Umbilical cord (tissue), 2 donors: Measurements from ENCODE around the gene GGT7. TPM values are rescaled to one million over a fixed set of nuclear protein-coding genes. Genes with fewer than 3 reads are reported as not detected.
A peak's percentile ranks its signal among the peaks of the same experiment; 100 is the strongest.
"Not testable (repeated sequence)": the region's sequence is repeated elsewhere in the genome, so short reads cannot be mapped to it uniquely, and the experiment has no call there.

Experiments
- DNase-seq: peaks from one replicate; pipeline ENCODE4 v3.0.0-alpha.2; 2015; ENCODE audit warnings: low spot score
- total RNA-seq: library from RNA; depleted of rRNA; stranded (reverse); fragments of >200 nt; gene quantifications from one replicate; pipeline ENCODE4 v1.2.3, GENCODE V29; 2014; ENCODE audit warnings: low replicate concordance; ENCODE audit not compliant: insufficient read depth

GGT7 gene, protein sequence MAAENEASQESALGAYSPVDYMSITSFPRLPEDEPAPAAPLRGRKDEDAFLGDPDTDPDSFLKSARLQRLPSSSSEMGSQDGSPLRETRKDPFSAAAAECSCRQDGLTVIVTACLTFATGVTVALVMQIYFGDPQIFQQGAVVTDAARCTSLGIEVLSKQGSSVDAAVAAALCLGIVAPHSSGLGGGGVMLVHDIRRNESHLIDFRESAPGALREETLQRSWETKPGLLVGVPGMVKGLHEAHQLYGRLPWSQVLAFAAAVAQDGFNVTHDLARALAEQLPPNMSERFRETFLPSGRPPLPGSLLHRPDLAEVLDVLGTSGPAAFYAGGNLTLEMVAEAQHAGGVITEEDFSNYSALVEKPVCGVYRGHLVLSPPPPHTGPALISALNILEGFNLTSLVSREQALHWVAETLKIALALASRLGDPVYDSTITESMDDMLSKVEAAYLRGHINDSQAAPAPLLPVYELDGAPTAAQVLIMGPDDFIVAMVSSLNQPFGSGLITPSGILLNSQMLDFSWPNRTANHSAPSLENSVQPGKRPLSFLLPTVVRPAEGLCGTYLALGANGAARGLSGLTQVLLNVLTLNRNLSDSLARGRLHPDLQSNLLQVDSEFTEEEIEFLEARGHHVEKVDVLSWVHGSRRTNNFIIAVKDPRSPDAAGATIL
- 10.4 TPM for total RNA-seq

DNA sequence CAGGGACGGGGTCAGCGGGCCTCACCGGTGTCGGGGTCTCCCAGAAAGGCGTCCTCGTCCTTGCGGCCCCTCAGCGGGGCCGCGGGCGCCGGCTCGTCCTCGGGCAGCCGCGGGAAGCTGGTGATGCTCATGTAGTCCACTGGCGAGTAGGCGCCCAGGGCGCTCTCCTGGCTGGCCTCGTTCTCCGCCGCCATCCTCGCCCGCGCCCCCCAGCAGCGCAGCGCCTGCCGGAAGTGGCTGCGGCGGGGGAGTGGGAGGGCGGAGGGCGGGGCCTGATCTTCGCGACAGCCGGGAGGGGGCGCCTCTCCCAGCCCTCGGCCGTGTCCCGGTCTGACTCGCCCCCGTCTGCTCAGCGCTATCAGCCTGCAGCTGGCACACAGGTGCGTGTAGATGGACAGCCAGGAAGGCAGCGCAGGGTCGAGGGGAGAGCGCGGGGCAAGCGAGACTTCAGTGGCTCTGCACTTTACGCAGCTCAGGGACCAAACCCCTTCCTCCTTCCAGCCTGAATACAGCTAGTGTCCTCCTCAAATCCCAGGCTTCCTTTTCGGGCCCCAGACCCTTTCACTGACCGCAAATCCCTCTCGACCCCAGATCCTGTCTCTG lies at the start of gene GGT7:
Gene GGT7 (minus strand): TSS at position 235 of the 603 bp plus-strand sequence. CDS start 41 bp downstream, at position 194.
- peak; percentile 69 for DNase-seq

DNA sequence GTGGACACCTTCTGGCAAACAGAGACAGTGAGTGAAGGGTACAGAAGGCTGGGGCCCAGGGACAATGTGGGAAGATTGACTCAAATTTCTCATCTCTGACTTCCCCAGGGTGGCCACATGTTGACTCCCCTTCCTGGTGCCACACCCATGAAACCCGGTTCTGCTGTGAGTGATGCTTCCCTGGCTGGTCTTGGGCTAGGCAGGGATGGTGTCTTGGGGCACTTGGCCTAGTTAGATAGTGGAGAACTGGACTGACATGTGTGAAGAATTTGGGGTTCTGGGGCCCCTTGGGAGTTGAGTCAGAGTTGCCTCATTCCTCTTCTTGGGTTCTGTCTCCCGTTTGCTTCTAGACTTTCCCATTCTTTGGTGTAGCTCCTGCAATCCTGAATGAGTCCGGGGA lies 48.8 kb upstream of the GGT7 start:
- DNase-seq = no peak

DNA sequence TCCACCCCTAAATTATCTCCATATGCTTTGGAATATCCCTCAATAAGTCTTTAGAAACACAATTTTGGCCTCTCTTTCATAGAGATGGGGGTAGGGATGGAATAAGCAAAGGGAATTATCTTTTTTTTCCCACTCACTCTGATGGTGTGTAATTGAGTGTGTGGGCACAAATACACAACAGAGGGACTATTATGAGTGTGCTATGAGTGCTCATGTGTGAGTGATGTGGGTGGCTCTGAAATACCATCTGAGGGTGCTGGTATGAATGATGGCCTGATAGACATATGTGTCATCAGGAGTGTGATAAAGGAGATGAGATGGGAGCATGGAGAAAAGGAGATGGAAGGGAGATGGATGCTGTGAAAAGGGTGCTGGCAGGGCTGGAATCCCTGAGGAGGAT lies 47.4 kb upstream of the GGT7 start:
- DNase-seq = no peak

DNA sequence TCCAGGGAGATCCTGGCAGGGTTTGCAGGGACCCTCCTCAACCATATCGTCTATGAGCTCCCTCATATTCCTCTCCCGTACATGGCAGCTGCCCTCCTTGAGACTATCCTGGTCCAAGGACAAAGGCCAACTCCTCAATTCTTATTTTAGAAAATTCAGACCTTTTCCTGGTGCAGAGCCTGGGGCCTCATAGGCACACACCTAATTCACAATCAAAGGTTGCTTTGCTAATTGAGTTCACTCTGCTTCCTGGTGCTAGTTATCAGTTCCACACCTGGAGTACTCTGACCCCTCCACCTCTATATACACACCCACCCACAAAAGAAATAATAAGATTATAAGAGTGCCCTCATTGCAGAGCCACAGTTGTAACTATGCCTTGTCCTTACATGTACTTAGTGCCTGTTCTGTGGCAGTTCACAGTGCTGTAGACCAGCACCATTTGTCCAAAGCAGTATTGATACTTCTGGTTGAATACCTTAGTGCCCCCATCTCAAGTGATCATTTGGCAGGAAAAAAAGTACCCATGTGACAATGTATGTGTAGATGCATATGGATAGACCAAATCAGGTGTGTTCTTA lies 44.2 kb upstream of the GGT7 start:
- no peak for DNase-seq

DNA sequence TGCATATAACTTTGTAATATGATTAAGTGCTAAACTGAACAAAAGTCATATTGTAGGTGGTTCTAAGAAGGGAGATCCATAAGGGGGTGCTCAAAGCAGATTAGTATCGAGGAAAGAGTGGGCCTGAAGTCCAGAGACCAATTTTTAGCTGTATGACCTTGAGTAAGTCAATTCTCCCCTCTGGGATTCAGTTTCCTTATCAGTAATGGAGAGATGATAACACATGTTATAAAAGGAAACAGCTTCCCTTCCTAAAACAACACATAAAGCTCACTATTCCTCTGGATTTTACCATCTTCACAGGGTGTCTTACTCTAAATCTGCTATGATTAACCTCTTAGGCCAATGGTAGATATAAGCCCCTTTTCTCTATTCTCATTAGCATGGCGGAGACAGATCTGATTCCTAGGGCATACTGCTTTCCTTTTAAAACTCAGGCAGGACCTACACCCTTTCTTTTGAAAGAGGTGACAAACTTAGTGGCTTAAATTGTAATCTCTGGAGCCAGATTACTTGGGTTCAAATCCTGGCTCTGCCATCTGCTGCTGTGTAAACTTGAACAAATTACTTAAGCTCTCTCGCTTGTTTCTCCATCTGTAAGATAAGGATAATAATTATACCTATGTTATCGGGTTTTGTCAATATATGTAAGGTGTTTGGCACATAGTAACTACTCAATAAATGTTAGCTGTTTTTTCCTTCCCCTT lies 43.2 kb upstream of the GGT7 start:
- no peak for DNase-seq

DNA sequence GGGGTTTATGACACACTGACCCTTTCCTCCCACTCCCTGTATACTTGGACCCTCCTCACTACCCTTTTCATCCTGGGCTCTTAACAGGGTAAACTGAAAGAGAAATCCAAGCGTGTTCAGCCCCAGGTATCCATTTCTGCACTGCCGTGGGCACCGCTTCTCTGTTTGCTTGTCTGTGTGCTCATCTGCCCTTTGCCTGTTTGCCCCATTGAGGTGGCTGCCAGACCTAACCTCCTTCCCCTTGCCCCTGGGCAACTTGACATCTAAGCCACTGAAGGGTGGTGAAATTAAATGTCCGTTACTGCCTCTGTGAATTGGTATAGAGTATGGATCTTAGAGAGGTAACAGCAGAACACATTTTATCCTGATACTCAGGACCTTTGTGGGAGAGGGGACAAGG lies 42.5 kb upstream of the GGT7 start:
- DNase-seq = no peak

DNA sequence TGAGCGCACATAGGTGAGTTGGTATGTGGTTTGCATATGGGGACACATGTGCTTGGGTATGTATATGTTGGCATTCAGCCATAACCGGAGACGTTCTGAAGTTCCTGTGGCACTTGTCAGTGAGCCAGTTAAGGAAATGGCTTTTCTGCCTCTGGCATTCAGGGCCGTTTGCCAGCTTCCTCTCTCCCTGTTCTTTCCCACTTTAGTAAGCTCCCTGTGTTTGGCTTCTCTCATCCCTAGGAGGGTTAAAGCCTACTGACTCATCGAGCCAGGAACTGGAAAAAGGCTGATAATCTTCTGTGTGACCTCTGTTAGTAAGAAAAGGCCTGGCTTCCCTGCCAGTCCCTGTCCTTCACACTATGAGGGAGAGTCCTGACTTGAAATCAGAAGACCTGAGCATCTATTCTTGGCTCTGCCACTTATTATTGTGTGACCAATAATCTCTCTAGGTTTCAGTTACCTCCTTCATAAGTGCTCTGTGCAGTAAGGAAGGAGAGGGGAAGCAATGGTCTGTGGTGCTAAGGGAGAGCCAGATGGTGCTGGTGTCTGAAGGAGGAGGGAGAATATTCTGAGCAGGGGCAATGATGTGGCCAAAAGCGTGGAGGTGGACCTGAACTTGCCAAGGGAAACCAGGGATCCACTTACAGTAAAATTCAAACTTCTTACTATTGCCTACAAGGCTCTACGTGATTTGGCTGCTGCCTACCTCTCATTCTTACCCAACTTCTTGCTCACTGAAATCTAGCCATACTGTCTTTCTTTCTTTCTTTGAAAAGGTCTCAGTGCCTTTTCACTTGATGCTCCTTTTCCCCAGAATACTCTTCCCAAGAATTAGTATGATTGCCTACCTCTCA lies 35.2 kb upstream of the GGT7 start:
- peak; percentile 94 for DNase-seq

DNA sequence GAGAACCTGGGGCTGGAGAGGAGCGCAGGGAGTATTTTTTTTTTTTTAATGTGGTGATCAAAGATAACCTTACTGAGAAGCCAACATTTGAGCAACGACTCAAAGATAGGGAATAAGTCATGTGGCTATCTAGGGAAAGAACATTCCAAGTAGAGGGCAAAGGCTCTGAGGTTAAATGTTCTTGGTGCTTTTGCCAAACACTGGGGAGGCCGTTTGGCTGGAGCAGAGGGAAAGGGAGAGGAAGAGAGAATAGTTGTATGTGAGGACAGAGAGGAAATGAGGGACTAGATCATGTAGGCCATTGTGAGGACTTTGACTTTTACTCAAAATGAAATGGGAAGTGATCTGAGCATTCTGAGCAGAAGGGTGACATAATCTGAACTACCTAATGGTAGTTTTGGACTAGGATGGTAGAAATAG lies 31.6 kb upstream of the GGT7 start:
- no peak for DNase-seq

DNA sequence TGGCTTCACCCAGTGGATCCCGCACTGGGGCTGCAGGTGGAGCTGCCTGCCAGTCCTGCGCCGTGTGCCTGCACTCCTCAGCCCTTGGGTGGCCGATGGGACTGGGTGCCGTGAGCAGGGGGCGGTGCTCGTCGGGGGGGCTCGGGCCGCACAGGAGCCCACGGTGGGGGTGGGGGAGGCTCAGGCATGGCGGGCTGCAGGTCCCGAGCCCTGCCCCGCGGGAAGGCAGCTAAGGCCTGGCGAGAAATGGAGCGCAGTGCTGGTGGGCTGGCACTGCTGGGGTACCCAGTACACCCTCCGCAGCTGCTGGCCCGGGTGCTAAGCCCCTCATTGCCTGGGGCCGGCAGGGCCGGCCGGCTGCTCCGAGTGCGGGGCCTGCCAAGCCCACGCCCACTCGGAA lies 26.1 kb upstream of the GGT7 start:
- DNase-seq = not testable (repeated sequence)

DNA sequence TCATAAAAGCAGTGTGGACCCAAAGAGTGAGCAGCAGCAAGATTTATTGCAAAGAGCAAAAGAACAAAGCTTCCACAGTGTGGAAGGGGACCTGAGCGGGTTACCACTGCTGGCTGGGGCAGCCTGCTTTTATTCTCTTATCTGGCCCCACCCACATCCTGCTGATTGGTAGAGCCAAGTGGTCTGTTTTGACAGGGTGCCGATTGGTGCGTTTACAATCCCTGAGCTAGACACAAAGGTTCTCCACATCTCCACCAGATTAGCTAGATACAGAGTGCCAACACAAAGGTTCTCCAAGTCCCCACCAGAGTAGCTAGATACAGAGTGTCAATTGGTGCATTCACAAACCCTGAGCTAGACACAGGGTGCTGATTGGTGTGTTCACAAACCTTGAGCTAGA lies 25.5 kb upstream of the GGT7 start:
- not testable (repeated sequence) for DNase-seq

DNA sequence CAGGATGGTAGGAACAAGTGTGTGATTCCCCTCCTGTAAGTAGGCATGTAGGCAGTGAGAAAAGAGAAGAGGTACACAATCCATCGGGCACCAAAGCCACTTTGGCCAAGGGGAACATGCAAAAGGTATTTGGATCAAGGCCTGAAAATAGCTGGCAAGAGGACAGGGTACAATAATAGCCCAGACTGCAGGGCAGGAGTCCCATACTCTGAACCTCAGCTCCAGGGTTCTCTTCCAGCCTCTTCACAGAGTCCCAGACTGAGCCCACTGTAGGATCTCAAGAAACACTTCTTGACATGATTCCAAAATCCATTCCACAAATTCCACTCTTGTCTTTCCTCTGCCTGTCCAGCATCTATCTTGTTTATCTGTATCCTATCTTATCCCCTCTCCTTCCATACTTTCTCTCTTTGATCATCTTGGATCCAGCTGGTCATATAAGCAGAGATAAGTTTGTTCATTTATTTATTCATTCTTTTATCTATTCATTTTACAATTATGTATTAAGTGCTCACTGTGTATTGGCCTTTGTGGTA lies 23.5 kb upstream of the GGT7 start:
- peak; percentile 72 for DNase-seq

DNA sequence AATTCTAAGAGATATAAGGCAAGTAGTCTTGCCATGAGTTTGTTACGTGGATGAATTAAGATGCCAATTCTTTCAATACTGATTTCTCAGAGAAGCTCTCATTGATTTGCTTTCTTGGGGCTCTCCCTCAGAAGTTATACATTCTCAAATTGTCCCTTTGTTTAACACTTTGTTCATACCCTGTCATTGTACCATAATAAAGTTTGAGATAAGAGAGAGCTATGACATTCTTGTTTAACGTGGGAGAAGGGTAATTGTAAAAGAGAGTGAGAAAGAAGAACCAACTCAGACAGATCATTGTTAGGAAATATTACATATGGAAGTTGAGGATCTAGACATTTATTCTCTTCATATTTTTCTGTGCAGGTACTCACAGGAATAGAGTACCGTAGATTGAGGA lies 22.8 kb upstream of the GGT7 start:
- DNase-seq = no peak

DNA sequence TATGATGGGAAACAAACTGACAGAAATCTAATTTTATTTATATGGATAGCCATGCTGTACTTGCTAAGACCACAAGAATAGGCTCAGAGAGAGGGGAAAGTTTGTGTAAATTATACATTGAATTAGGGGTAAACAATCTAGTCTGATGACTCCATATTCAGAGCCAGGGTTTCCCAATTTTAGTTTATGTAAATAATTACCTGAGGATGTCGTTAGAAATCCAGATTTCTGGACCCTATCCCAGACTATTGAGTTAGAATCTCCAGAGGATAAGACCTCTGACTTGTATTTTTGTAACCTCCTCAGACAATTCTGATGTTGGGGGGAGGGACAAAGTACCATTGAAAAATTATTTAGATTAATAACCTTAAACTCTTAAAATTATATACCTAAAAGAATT lies 22.1 kb upstream of the GGT7 start:
- no peak for DNase-seq

DNA sequence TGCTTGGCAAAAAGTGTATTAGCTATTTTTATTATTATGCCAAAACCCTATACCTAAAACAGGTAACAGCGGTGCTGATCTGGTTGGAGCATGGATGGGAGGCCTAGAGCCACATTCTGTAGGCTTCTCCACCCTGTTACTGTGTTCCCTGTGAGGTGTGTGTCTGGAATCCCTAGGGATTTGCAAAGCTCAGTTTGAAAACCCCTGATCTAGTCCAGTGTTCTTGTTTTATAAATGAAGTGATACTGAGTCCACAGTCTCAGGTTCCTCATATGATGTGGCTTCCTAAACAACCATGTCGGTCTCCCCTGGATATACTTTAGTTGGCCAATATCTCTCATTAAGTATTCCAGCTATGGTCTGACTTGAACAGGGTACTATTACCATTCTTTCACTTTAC lies 20.0 kb upstream of the GGT7 start:
- DNase-seq = no peak

DNA sequence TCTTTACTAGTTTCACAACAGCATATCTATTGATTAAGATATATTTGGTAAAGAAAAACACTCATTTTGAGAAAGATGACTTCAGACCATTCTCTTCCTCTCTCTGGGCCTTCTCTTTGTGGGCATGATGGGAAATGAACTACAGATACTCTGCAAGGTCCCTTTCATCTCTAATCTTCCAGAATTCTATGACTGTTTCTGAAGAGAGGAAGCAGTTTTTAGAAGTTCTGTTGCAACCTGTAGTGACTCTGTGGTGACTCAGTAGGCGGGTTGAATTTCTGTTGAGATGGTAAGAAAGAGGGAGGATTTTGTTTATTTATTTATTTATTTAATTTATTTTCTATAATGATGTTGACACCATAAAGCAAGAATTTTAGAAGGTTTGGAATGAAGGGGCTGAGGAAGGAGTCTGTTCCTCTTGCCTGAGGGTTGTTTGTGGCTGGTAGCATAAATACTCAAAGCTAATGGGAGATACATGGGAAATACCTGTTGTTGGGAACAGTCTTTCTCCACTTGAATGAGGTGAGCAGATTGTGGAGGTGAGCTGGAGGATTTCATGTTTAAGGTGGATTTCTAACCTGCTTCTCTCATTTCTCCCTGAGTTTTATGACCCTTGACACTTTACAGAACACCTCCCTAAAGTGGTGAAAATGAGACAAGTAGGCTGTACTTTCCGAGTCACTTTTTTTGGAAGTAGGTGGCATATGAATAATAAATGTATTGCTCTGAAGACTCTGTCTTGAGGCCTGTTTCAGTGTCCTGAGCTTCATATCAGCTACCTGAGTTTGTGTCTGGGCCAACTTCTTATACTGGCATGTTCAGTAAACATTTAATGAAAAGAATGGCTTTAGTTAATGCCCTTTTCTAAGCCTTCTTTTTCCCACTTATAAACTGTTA lies 18.8 kb upstream of the GGT7 start:
- peak; percentile 32 for DNase-seq

DNA sequence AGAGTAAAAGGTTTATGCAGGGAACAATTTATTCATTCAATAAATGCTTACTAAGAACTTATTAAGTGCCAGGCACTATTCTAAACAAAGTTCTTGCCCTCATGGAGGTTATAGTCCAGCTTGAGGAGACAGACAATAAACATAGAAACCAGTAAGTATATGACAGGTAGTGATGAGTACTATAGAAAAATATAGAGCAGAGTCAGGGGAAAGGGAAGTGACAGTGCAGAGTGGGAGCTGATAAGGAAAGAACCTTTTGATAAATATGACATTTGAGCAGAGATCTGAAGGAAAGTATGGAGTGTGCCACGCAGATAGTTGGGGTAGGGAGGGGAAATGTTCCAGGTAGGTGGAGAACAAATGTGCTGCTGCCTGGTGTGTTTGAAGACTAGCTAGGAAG lies 15.8 kb upstream of the GGT7 start:
- DNase-seq = no peak

DNA sequence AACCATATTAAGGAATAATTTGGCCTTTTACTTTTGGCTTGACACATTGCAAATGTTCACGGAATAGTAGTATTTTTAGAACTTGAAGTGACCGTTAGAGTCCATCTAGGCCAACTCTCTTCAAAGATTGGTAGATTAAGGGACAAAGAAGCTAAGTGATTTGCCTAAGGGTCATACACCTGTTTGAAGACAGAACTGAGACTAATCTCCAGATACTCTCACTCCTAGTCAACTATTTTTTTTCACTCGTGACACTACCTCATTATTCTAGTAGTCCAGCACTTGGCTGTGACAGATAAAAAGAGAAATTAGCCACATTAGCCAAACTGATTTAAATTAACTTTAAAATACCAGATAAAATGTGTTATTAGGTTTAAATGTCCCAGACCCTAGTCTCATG lies 14.4 kb upstream of the GGT7 start:
- no peak for DNase-seq

DNA sequence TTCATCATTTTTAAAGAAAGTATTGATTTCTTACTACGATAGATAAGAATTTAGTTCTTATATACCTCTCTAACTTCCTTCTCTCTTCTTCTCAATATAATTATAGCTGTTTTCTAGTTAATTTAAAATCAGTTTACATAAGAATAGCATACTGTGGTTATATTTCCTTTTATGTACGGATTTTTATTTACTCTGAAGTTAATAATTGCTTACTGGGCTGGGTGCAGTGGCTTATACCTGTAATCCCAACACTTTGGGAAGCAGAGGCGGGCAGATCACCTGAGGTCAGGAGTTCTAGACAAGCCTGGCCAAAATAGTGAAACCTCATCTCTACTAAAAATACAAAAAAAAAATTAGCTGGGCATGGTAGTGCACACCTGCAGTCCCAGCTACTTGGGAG lies 13.5 kb upstream of the GGT7 start:
- no peak for DNase-seq

DNA sequence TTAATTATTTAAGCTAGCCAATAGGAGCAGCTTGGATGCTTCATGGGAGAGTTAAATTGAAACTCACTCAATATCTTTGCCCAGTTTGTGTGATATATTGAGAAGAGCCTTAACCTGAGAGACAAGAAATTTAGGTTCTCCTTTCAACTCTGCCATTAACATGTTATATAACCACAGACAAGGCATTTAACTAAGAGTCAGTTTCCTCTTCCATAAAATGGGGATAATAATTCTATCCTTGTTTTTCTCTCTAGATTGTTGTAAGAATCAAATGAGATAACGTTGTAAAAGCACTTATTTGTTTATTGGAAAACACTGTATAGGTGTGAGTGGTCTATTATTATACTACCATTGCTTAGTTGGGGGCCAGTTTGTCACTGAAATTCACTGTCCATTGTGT lies 11.6 kb upstream of the GGT7 start:
- no peak for DNase-seq

DNA sequence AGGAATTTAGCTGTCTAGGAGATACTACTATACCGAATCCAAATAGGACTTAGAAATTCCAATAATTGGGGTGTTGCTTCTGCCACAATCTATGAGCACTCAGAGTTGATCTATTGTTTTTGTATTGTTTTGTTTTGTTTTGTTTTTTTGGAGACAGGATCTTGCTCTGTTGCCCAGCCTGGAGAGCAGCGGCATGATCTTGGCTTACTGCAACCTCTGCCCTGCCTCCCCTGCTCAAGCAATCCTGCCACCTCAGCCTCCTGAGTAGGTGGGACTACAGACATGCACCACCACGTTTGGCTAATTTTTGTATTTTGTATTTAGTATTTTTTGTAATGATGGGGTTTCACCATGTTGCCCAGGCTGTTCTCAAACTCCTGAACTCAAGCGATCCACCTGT lies 11.2 kb upstream of the GGT7 start:
- no peak for DNase-seq
